Measurements from ENCODE around the gene MYL9. TPM values are rescaled to one million over a fixed set of nuclear protein-coding genes. Genes with fewer than 3 reads are reported as not detected.

Gene MYL9
- total RNA-seq, 1 donor from 2014 or later: 246 TPM

- H3K36me3 ChIP-seq: peaks cover 0 to 13% of the 10 kb centered on the region in 2 donors
- no peaks in the 10 kb centered on the region for H3K4me1 ChIP-seq
- no peak for DNase-seq (ENCODE audit: extremely low spot score in 2 of 2)
- no peak overlapping the region for H3K4me3 ChIP-seq
- intact Hi-C loops (cut with DNase I): no loop called here
- H3K9me3 ChIP-seq: no peaks in the 10 kb centered on the region
- TF ChIP-seq POLR2A (IDR thresholded peaks at IDR 0.05): no peak
- no peak for TF ChIP-seq POLR2AphosphoS5 (IDR thresholded peaks at IDR 0.05; ENCODE audit: insufficient read depth in 1 of 2, low read depth in 1 of 2)
- no peak for TF ChIP-seq CTCF (IDR thresholded peaks at IDR 0.05)
- H3K27ac ChIP-seq: no peak overlapping the region
- H3K27me3 ChIP-seq: no peaks in the 10 kb centered on the region
Observed at GRCh38 chr20:36532388-36532787, 8.9 kb upstream of the MYL9 start.

GRCh38 chr20:36532822-36533221 is 8.5 kb upstream of the MYL9 start:
- Histone ChIP-seq H3K27me3 (no peaks in the 10 kb centered on the region), H3K9me3 (no peaks in the 10 kb centered on the region), H3K27ac (no peak overlapping the region), H3K4me1 (no peaks in the 10 kb centered on the region), H3K36me3 (peaks cover 0 to 8% of the 10 kb centered on the region in 2 donors), H3K4me3 (no peak overlapping the region)
- intact Hi-C loops (cut with DNase I): no loop called here
- TF ChIP-seq POLR2A (IDR thresholded peaks at IDR 0.05) (no peak), POLR2AphosphoS5 (IDR thresholded peaks at IDR 0.05; ENCODE audit: insufficient read depth in 1 of 2, low read depth in 1 of 2) (no peak), CTCF (IDR thresholded peaks at IDR 0.05) (no peak)
- DNase-seq (ENCODE audit: extremely low spot score in 2 of 2): no peak

GRCh38 chr20:36538026-36538722 is 3.1 kb upstream of the MYL9 start:
- no peak for DNase-seq (ENCODE audit: extremely low spot score in 2 of 2)
- Histone ChIP-seq H3K4me3 (no peak overlapping the region), H3K4me1 (peaks cover 16% of the 10 kb centered on the region), H3K36me3 (no peaks in the 10 kb centered on the region), H3K9me3 (no peaks in the 10 kb centered on the region), H3K27ac (peak overlapping the region; percentile 37), H3K27me3 (no peaks in the 10 kb centered on the region)
- intact Hi-C loops (cut with DNase I): no loop called here
- TF ChIP-seq POLR2A (IDR thresholded peaks at IDR 0.05) (no peak), POLR2AphosphoS5 (IDR thresholded peaks at IDR 0.05; ENCODE audit: insufficient read depth in 1 of 2, low read depth in 1 of 2) (peak in 1 of 2 donors; percentile 38)

- TF ChIP-seq POLR2A (IDR thresholded peaks at IDR 0.05) (no peak), CTCF (IDR thresholded peaks at IDR 0.05) (no peak), POLR2AphosphoS5 (IDR thresholded peaks at IDR 0.05; ENCODE audit: insufficient read depth in 1 of 2, low read depth in 1 of 2) (no peak)
- Histone ChIP-seq H3K27ac (peak overlapping the region; percentile 94), H3K4me3 (peak overlapping the region; percentile 62 to 77), H3K36me3 (no peaks in the 10 kb centered on the region), H3K4me1 (peaks cover 34% of the 10 kb centered on the region), H3K27me3 (no peaks in the 10 kb centered on the region), H3K9me3 (no peaks in the 10 kb centered on the region)
- intact Hi-C loops (cut with DNase I): loop anchor here (5.0 kb wide), 1 partner anchor 78 kb away; no protein-coding TSS in a partner anchor
- no peak for DNase-seq (ENCODE audit: extremely low spot score in 2 of 2)
Observed at GRCh38 chr20:36540551-36541211, 638 bp upstream of the MYL9 start.

GRCh38 chr20:36541768-36542488 is 609 bp downstream of the MYL9 start:
- Histone ChIP-seq H3K4me3 (peak overlapping the region; percentile 62 to 77), H3K36me3 (no peaks in the 10 kb centered on the region), H3K27ac (peak overlapping the region; percentile 94), H3K4me1 (peaks cover 34% of the 10 kb centered on the region), H3K9me3 (no peaks in the 10 kb centered on the region), H3K27me3 (no peaks in the 10 kb centered on the region)
- DNase-seq (ENCODE audit: extremely low spot score in 2 of 2): no peak
- intact Hi-C loops (cut with DNase I): loop anchor here (5.0 kb wide), 1 partner anchor 80 kb away; no protein-coding TSS in a partner anchor
- no peak for TF ChIP-seq POLR2A (IDR thresholded peaks at IDR 0.05)
- TF ChIP-seq CTCF (IDR thresholded peaks at IDR 0.05): peak; percentile 6 to 51 (median 32)

Data from vagina (tissue), 2 donors.